ENCODE results near the gene GADL1. TPM values are rescaled to one million over a fixed set of nuclear protein-coding genes. Genes with fewer than 3 reads are reported as not detected.
A peak's percentile ranks its signal among the peaks of the same experiment; 100 is the strongest.

GADL1 gene
- total RNA-seq, 1 donor from 2014 or later = not detected

GRCh38 chr3:30819067-30819798 is 75.2 kb downstream of the GADL1 start:
- H3K4me1 ChIP-seq = no peaks in the 10 kb centered on the region
- H3K9me3 ChIP-seq = no peaks in the 10 kb centered on the region
- H3K36me3 ChIP-seq = no peaks in the 10 kb centered on the region
- DNase-seq (no peak), ATAC-seq (no peak)
- TF ChIP-seq, protein P1, sequence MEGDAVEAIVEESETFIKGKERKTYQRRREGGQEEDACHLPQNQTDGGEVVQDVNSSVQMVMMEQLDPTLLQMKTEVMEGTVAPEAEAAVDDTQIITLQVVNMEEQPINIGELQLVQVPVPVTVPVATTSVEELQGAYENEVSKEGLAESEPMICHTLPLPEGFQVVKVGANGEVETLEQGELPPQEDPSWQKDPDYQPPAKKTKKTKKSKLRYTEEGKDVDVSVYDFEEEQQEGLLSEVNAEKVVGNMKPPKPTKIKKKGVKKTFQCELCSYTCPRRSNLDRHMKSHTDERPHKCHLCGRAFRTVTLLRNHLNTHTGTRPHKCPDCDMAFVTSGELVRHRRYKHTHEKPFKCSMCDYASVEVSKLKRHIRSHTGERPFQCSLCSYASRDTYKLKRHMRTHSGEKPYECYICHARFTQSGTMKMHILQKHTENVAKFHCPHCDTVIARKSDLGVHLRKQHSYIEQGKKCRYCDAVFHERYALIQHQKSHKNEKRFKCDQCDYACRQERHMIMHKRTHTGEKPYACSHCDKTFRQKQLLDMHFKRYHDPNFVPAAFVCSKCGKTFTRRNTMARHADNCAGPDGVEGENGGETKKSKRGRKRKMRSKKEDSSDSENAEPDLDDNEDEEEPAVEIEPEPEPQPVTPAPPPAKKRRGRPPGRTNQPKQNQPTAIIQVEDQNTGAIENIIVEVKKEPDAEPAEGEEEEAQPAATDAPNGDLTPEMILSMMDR (IDR thresholded peaks at IDR 0.05) = no peak
- no peaks in the 10 kb centered on the region for H3K27me3 ChIP-seq (ENCODE audit: low read depth)
- no peak overlapping the region for H3K4me3 ChIP-seq
- intact Hi-C loops (cut with DNase I) = no loop called here
- no peak overlapping the region for H3K27ac ChIP-seq

GRCh38 chr3:30813734-30814133 is 80.7 kb downstream of the GADL1 start:
- TF ChIP-seq, protein P1 (IDR thresholded peaks at IDR 0.05) = no peak
- Histone ChIP-seq H3K4me1 (no peaks in the 10 kb centered on the region), H3K27me3 (ENCODE audit: low read depth) (no peaks in the 10 kb centered on the region), H3K4me3 (no peak overlapping the region), H3K36me3 (no peaks in the 10 kb centered on the region), H3K27ac (no peak overlapping the region), H3K9me3 (no peaks in the 10 kb centered on the region)
- no peak for ATAC-seq
- no peak for DNase-seq
- intact Hi-C loops (cut with DNase I) = no loop called here

GRCh38 chr3:30811151-30811795 is 83.2 kb downstream of the GADL1 start:
- H3K27ac ChIP-seq = no peak overlapping the region
- no peaks in the 10 kb centered on the region for H3K36me3 ChIP-seq
- no peaks in the 10 kb centered on the region for H3K9me3 ChIP-seq
- intact Hi-C loops (cut with DNase I) = no loop called here
- H3K27me3 ChIP-seq (ENCODE audit: low read depth) = no peaks in the 10 kb centered on the region
- no peaks in the 10 kb centered on the region for H3K4me1 ChIP-seq
- DNase-seq (no peak), ATAC-seq (no peak)
- no peak overlapping the region for H3K4me3 ChIP-seq
- TF ChIP-seq, protein P1 (IDR thresholded peaks at IDR 0.05) = no peak

DNA sequence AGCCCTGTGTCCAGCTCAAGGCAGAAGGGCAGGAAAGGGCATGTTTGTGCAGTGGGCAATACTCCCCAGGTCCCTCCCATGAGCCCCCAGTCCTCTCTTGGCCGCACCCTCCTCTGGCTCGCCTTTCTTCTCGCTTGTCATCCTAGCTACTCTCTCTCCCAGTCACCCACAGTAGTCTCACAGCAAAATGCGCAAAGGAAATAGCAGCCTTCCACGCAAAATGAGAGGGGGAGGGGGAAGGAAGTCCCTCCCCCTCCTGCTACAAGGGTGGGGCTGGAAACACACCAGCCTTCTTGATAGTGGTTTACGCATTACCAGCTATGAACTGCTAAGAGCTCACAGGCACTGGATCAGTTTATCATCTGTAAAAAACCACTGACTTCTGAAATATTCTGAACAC is 83.8 kb downstream of the GADL1 start:
- no peaks in the 10 kb centered on the region for H3K9me3 ChIP-seq
- H3K4me1 ChIP-seq = no peaks in the 10 kb centered on the region
- DNase-seq (no peak), ATAC-seq (peak in 1 of 2 donors; percentile 11)
- H3K4me3 ChIP-seq = no peak overlapping the region
- TF ChIP-seq, protein P1 (IDR thresholded peaks at IDR 0.05) = no peak
- H3K27ac ChIP-seq = no peak overlapping the region
- no peaks in the 10 kb centered on the region for H3K27me3 ChIP-seq (ENCODE audit: low read depth)
- intact Hi-C loops (cut with DNase I) = no loop called here
- no peaks in the 10 kb centered on the region for H3K36me3 ChIP-seq

- Histone ChIP-seq H3K4me3 (no peak overlapping the region), H3K36me3 (no peaks in the 10 kb centered on the region), H3K4me1 (no peaks in the 10 kb centered on the region), H3K27ac (no peak overlapping the region), H3K27me3 (ENCODE audit: low read depth) (no peaks in the 10 kb centered on the region), H3K9me3 (no peaks in the 10 kb centered on the region)
- no peak for ATAC-seq
- DNase-seq = no peak
- intact Hi-C loops (cut with DNase I) = no loop called here
- TF ChIP-seq, protein P1 (IDR thresholded peaks at IDR 0.05) = no peak
Observed at GRCh38 chr3:30805695-30806094, 88.8 kb downstream of the GADL1 start.
